ENCODE measurements around the gene CAP2.

Gene CAP2

DNA sequence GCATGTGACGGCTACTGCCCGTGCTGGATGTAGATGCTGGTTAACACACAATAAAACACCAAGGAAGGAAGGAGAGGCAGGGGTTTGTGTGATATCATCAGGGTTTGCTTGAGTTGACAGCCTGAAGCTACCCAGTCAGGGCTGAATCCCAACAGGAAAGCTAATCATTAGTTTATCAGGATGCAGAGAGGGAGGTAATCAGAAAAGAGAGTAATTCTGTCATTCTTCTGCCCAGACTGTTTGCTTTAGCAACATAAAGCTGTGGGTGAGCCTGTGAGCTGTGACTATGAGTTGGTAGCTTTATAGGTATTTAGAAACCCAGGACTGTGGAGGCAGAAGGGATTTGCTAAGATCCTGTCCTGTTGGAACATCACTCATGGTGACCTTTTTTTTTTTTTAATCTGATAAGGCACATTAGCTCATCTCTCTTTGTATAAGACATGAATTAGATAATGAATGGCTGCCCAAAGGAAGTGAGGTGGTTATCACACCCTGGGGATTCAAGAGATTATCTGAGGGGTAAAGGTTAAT lies 79.3 kb downstream of the CAP2 start:
- in situ Hi-C loops (cut with MboI; ENCODE audit: low sequenced_read_pairs), result no loop called here

DNA sequence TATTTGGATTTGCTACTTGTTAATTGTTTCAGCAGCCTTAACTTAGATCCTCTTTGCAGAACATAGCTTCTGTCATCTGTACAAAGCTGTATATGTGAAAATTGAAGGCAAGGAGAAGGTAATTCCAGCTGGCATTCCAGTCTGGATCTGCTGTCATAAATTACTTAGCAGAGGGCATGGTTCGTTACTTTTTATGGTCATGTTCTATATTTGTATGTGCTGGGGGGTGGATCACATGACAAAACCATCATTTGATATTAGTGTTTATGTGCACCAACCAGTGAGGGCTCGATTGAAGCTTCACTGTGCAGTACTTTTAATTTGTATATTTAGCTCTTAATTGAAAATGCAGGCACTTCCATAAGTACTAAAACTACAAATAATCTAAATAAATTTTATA lies 80.2 kb downstream of the CAP2 start:
- in situ Hi-C loops (cut with MboI; ENCODE audit: low sequenced_read_pairs), result no loop called here

DNA sequence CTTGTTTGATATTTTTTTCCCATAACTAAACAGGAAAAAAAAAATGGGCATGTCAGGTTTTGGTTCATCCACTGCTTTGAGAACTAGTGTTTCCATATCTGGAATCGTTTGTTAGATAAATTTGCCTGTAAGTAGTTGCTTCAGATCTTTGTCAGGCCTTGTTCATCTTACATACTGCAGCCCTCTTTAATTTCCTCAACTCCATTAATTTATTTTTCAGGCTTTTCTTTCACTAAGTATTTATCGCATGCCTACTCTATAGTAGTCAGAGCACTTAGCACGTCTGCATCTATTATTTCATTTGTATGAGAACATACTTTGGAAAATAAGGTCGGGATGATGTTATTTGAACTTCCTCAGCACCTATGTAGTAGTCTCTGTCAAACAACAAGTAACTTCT lies 80.9 kb downstream of the CAP2 start:
- in situ Hi-C loops (cut with MboI; ENCODE audit: low sequenced_read_pairs), result no loop called here

DNA sequence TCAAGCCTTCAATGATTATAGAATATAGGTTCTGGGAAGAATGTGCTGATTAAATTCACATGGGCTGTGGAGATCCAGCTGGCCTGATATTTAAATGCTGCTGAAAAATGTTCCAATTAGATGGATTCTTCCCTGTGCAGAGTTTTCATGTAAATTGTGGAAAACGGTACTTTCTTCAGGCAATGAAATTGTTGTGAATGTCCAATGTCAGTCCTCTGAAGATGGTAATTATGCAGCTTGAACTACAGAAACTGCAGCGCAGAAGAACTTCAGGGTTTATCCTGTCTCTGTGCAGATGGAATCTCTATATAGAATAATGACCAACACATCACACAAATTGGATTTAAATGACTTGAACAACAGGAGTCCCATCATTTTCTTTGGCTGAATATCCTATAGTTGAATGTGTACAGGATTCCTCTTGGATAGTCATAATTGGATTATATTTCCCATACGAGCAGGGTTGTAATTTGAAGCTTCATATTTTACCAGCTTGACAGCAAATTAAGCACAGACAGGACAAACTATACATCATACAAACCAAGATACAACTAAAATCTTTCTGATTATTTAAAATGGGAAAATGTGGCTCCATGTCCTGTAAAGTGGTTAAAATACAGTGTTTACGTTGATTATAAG lies 82.3 kb downstream of the CAP2 start:
- in situ Hi-C loops (cut with MboI; ENCODE audit: low sequenced_read_pairs), result no loop called here

DNA sequence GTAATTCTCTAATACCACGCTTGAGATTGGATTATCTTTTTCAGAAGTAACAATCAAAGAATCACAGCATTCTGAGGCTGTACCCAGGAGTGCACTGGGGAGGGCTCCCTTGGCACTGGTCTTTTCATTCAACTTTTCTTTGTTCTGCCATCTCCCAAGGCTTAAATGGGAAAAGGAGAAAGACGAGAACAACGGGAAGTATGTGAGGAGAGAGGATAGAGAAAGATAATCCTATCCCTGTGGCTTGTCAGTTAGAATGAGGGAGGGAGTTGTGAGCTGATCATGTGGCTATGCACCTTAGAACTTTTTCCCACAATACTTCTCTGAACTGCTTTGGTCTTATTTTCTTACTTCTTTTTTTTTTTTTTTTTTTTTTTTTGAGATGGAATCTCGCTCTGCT lies 83.1 kb downstream of the CAP2 start:
- in situ Hi-C loops (cut with MboI; ENCODE audit: low sequenced_read_pairs), result no loop called here

DNA sequence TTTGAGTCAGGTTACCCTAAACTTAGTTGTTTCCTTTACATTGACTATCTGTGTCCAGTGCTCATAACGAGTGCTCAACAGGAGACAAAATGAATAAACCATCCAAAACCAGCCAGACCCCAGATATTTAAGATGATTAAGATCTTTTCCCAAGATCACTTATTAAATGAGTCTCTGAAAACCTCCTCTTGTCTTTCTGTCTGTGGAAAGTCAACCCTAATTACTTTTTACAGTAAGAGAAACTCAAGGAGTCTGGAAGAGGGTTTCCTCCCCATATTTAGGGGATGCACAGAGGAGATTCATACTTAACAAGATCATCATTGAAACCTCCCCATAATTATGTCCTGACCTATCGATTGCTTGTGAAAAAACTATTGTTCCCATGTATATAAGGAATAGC lies 84.0 kb downstream of the CAP2 start:
- in situ Hi-C loops (cut with MboI; ENCODE audit: low sequenced_read_pairs), result no loop called here

DNA sequence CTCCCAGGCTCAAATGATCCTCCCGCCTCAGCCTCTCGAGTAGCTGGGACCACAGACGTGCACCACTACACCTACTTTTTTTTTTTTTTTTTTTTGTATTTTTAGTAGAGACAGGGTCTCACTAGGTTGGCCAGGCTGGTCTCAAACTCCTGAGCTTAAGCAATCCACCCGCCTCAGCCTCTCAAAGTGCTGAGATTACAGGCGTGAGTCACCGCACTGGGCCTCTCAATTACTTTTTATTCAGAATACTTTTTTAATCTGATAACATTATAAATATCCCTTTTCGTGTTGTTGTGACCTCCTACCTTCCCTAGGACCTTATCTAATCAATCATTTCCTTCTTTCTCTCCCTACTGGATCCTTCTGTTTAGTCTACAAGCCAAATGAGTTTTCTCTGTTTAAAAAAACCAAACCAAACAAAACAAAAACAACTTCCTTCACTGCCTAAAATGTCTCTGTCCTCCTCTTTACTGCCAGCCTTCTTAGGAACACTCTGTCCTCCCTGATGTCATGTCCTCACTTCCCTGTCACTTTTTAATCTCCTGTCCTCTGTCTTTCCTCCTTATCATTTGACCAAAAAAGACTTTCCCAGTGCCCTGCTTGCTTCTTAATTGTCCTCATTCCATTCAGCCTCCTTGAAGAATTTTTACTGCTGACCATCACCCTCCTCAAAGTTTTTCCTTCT lies 85.0 kb downstream of the CAP2 start:
- in situ Hi-C loops (cut with MboI; ENCODE audit: low sequenced_read_pairs), result no loop called here

DNA sequence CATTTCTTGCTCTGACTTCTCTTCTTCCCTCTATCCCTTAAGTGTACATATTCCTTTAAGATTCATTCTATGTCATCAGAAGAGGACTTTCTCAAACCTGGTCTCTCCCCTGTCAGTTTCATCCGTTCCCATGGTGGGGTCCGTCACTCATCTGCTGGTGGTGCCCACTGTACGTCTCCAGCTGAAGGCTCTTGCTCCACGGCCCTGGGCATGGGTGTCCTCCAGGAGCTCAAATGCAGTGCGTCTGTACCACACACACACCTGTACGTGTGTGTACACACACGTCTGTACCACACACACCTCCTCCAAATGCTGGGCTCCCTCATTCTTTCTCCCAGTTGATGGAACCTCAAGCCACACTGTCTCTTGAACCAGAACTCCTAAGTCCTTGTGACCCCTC lies 85.6 kb downstream of the CAP2 start:
- in situ Hi-C loops (cut with MboI; ENCODE audit: low sequenced_read_pairs), result no loop called here

DNA sequence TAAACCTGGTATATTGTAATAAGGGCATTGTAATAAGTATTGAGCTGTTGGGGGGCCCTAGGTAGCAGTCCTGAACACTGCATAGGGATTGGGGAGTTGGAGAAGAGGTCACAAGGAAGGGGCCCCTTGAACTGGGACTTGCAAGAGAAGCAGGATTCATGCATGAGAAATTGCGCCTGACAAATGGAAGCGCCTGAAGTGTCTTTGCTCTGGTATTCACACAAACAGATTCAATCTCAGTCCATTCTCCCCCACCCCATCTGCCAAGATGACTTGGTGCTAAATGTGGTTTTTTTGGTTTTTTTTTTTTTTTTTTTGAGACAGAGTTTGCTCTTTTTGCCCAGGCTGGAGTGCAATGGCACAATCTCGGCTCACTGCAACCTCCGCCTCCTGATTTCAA lies 87.1 kb downstream of the CAP2 start:
- in situ Hi-C loops (cut with MboI; ENCODE audit: low sequenced_read_pairs), result no loop called here

DNA sequence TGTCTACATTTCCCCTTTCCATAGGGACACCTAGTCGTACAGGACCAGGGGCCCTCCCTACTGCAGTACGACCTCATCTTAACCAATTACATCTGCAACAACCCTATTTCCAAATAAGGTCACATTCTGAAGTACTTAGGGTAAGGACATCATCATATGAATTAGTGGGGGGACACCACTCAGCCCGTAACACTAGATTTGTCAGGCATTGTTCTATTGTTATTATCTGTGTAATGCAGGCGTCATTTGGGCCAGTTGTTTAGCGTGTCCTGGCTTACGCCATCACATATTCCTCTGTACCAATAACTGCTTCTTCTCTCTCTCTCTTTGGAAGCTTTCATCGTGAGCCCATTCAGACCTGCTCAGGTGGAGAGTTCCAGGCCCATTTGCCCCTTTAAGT lies 89.3 kb downstream of the CAP2 start:
- in situ Hi-C loops (cut with MboI; ENCODE audit: low sequenced_read_pairs), result no loop called here

DNA sequence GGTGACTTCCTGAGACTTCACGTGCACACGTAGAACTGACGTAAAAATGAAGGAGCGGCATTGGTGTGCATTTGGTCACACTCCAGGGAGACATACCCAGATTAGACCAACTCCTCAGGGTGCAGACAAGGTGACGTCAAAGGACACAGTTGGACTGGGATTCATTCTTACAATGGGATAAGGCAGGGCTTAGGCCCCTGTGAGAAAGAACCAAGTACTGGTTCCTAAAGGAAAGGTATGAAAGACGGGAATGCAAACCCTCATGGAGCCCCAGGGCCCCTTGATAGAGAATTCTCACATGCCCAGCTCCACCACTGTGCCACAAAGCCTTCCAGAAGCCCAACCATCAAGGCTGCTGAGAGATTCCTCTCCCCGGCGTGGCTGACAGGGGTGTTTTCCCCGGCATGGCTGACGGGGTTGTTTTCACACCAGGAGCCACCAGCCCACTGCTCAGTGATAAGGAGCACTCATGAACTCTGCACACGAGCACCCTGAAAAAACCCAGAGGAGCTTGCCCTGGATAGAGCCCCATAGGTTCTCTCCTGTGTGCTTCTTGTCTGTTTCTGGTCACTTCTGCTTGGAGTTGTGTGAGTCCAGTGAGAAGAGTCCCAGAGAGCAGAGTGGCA lies 90.1 kb downstream of the CAP2 start:
- in situ Hi-C loops (cut with MboI; ENCODE audit: low sequenced_read_pairs), result no loop called here

DNA sequence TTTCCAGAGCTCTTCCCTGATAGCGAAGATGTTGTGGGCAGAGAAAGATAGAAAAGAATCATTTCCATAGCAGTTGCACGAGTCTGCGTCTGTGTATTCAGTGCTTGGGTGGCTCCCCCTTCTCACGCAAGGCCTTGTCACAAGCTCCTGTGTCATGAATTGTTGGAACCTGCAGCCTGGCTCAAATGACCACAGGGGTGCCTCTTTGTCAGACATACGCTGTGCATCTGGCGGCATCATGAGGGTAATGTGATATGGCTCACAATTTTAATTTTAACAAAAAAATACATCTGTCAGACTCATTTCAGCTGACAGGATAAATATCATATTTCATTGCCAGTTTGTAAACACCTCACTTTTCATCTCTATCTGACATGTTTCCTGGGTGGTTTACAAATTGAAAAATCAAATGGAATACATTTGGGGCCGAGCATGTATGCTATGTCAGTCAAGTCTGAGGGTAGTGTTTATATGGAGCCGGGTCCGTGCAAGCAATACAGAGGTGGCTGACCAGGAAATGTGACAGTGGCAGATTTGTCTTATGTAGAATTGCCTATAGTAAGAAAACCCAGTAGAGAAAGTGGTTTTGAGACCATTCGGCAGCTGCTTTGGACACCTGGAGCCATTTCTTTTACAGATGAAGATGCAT lies 90.9 kb downstream of the CAP2 start:
- in situ Hi-C loops (cut with MboI; ENCODE audit: low sequenced_read_pairs), result no loop called here

DNA sequence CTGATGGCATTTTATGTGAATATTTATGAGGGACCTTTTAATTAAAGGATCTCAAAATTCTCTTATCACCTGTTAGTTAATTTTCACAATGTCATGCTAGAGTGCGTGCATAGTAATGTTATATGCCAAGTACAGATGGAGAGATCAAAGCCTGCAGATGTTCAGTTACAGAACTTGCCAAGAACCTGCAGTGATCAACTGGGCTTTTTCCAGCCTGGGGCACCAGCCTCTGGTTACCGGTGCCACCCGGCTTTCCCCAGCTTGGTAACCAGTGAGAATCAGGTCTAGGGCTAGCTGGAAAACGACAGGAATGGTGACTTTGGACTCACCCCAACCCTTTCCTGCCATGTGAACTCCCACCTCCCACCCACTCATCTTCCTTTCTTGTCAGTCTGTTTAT lies 91.8 kb downstream of the CAP2 start:
- in situ Hi-C loops (cut with MboI; ENCODE audit: low sequenced_read_pairs), result no loop called here

DNA sequence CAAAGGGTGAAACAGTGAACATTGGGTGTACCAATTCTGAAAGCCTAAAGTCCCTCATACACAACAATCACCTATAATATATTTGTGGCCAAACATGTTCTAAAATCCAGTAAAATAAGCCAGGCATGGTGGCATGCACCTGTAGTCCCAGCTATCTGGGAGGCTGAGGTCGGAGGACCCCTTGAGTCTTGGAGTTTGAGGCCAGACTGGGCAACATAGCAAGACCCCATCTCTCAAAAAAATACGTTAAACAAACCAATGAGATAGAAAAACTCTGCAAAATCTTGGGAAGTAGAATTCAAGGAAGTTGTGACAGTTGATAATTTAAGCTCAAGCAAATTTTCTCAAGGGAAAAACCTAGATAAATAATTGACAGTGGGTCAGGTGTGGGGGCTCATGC lies 92.6 kb downstream of the CAP2 start:
- in situ Hi-C loops (cut with MboI; ENCODE audit: low sequenced_read_pairs), result no loop called here

DNA sequence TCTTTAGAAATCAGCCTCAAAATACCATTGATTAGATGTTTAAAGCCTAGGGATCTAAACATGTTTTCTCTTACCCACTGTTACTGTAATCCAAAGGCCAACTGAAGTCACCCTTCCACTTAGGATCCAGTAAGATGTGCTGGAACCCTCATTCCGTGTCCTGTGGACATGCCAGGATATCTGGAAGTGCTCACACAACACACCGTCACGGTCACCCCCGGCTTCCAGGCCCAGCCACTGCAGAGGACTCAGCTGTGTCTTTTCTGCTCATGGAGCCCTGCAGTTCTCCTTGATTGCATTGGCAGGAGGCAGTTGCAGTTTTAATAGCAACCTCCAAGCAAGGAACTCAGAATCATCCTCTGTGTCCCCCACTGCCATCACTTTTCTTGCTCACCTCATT lies 93.3 kb downstream of the CAP2 start:
- in situ Hi-C loops (cut with MboI; ENCODE audit: low sequenced_read_pairs), result no loop called here

DNA sequence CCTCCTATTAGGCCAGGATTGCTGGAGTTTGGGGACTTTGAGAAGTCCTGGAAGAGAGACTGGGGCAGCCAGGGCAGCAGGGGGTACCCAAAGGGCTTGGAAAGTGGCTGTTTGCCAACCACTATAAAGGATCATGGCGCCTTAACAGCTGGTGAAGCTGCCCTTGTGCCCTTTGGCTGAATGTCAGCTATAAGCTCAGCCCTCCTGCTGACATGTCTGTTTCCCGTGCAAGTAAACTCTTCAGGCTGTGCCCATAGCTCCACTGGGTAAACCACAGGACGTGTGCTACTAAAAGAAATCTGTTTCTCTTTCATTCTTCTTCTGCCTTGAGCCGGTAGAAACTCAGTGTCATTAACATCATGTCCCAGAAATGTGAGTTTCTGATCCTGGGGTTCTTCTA lies 97.3 kb downstream of the CAP2 start:
- in situ Hi-C loops (cut with MboI; ENCODE audit: low sequenced_read_pairs), result no loop called here

DNA sequence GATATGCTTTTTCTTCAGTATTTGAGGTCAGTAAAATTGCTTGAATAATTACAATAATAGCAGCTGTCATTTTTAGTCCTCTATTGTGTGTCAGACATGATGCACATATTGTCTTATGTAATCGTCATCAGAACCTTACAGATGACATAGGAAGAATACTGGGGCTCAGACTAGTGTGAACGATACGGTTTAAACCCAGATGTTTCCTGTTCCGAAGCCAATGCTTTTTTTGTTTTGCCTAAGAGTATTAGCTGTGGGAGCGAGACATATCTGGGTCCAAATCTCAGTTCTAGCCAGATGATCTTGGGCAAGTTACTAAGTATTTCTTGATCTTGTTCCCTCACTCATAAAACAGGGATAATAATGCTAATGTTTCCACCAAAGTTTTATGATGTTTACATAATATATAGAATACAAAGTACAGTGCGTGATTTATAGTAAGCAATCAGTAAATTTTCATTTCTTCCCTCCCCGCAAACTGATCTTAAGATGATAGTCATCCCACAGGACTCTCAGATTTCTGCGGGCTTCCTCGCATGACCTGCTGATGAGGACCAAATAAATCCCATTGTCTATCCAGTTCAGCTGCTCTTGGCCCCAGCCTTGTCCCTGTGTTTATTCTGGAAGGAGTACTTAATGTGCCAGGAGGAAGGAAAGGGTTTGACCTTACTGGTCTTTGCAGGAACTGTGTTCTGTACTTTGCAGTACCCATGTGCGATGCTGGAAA lies 98.2 kb downstream of the CAP2 start:
- in situ Hi-C loops (cut with MboI; ENCODE audit: low sequenced_read_pairs), result no loop called here

DNA sequence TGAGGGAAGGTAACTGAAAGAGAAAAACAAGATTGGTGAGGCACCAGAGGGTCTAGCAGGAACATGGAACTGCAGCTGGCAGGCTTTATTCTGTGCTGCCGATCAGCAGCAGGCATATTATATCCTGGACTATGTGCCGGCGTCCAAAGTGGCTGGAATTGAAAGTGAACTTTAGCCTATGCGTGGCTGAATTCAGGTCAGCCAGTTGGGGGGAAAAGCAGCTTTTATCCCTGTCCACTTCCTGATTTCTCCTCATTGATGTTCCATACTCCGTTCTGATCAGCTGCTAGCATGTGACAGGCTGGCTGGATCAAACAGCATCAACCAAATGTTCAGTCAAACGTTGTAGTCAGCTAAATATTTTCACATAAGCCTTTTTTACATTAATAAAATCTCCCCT lies 99.0 kb downstream of the CAP2 start:
- in situ Hi-C loops (cut with MboI; ENCODE audit: low sequenced_read_pairs), result no loop called here

DNA sequence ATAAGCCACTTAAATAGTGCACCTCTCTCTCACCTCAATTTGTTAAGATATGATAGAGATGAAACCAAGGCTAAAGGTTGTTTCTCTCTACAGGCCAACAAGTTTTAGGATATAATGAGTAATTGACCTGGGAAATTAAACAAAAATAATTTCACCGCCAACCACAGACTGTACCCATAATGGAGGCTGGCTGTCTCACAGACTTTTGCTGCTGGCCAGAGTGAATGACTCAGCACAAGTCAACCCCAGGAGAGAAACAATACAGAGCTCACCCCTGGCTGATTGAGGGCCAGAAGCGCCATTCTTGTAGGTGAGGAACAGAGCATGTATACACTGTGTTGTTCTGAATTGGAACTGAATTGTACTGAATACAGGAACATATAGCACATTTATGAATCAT lies 99.9 kb downstream of the CAP2 start:
- in situ Hi-C loops (cut with MboI; ENCODE audit: low sequenced_read_pairs), result no loop called here

DNA sequence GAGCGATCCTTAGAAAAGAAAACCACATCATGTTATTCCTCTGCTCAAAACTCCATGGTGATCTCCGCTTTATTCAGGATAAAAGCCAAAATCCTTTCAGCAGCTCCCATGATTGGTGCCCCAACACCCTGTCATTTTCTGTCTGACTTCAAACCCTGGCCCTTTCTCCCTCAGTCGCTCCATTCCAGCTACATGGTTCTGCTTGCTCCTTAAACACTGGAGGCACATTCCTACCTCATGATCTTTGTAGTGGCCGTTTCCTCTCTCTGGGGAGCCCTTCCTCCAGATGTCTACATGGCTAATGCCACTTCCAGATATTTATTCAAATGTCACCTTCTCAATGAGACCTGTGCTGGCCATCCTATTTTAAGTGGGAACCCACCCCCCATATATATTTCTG lies 100.8 kb downstream of the CAP2 start:
- in situ Hi-C loops (cut with MboI; ENCODE audit: low sequenced_read_pairs), result no loop called here

DNA sequence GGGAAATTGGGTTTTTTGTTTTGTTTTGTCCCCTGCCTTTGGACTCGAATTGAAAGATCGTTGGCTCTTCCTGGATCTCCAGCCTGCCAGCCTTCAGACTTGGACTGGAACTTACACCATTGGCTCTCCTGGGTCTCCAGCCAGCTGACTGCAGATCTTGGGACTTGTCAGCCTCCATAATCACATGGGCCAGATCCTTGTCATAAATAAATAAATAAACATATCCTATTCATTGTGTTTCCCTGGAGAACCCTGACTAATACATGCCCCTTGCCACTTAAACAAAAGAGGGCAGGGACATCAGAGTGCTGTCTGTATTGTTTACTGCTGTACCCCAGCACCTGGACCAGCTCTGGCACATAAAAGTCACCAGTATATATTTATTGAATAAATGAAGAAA lies 101.5 kb downstream of the CAP2 start:
- in situ Hi-C loops (cut with MboI; ENCODE audit: low sequenced_read_pairs), result no loop called here
